GM18505 (cell line): Measurements from ENCODE around the gene ACTR1A.

Experiments used
- ATAC-seq: cut with Tn5 transposase; IDR thresholded peaks from one replicate; pipeline ENCODE4 v1.9.1; 2021; ENCODE audit not compliant: unreplicated experiment
- POLR2A ChIP-seq: IDR thresholded peaks from 4 replicates; pipeline ENCODE4 v1.6.1; 2011; ENCODE audit warnings: borderline replicate concordance; ENCODE audit not compliant: insufficient read depth, insufficient read length; ENCODE audit errors: extremely low read depth

ACTR1A gene

DNA sequence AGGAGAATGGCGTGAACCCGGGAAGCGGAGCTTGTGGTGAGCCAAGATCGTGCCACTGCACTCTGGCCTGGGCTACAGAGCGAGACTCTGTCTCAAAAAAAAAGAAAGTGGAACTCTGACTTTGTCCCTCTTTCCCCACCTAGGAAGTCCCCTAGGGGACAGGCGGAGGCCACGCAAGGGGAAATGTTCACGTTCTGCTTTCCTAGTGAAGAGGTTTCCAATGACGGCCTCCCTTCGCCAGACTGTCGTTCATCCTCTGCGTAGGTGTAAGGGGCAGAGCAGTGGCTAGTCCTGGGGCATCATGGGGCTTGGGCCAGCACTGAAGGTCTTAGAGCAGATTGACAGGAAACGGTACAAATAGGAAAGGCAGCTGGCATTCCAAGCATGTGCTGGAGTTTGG lies 31.8 kb upstream of the ACTR1A start:
- no peak for ATAC-seq
- no peak for TF ChIP-seq POLR2A

DNA sequence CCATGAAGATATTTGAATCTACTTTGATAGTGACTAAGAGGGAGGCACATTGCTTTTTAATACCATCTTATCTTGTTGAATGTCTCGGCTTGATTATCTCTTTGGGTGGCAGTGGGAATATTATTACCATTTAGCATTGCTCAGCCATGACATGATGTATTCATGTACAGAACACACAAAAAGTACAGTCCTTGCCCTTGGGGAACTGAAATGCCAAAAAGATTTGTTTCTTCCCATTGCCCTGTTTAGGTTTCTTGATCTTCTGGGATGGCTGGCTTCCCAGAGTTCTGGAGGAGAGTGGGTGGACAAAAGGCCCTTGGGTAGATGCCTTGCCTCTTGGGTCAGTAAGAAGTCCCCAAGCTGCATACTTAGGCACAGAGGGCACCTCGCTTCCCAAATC lies 25.0 kb upstream of the ACTR1A start:
- no peak for ATAC-seq
- TF ChIP-seq POLR2A, result no peak

DNA sequence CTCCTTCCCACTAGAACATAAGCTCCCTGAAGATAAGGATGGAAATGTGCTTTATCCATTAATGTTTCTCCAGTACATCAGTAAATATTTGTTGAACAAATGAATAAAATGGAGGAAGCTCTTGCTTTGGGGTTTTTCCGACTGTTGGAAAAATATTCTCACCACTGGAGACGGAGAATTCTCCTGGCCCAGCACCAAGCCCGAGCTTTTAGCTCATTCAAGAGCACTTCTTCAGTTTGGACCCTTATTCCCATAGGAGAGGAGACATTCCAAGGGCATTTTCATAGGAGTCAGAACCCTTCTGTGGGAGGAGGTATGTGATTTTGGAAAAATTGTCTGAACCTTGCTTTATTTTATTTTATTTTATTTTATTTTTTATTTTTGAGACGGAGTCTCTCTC lies 22.2 kb upstream of the ACTR1A start:
- ATAC-seq, result no peak
- TF ChIP-seq POLR2A, result no peak

DNA sequence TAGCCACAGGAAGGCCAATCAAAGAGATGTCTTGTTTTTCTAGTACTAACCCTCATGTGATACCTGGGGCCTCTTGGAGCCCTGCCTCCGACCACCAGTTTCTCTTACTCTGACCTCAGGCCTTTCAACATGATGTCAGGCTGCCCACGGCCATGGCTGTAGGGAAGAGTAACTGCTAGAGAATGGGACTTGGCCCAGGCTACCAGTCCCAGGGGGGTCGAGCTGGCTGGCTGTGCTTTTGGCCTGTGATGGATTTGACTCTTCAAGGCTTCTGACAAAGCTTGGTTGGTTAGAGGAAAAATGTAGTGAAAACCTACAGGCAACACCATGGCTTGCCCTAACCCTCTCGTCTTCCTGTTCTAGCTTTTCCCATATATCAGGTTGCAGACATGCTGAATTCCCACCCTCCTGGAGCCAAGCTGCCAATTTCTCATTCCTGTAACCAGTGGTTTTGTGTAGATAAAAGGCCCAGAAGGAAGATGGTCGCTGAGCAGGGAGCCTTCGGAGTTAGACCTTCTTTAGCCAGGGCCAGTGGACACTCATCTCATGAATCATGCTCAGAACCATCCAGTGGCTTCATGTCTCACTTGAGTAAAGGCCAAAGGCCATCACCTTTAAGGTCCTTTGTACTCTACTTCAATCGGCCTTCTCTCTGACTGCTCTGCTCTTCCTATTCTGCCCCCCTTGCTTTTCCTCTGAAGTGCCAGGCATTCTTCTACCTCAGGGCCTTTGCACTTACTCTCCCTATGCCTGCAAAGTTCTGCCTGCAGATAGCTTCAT lies 20.9 kb upstream of the ACTR1A start:
- no peak for ATAC-seq
- no peak for TF ChIP-seq POLR2A

DNA sequence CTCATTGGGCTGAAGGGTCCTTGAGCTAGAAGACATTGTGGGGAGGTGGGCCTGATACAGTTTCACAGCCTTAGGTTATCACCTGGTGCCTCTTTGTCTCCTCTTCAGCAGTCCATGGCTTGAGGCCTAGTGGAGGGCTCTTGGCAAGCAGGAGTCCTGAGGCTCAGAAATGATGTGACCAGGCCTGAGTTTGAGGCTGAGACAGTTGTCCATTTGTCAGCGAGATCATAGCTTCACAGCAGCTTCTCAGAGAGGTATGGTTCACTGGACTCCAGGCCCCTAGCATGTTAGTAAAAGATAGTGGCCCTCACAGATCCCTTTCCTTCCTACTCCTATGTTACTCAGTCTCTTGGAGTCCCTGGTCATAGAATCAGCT lies 20.4 kb upstream of the ACTR1A start:
- no peak for ATAC-seq
- no peak for TF ChIP-seq POLR2A

DNA sequence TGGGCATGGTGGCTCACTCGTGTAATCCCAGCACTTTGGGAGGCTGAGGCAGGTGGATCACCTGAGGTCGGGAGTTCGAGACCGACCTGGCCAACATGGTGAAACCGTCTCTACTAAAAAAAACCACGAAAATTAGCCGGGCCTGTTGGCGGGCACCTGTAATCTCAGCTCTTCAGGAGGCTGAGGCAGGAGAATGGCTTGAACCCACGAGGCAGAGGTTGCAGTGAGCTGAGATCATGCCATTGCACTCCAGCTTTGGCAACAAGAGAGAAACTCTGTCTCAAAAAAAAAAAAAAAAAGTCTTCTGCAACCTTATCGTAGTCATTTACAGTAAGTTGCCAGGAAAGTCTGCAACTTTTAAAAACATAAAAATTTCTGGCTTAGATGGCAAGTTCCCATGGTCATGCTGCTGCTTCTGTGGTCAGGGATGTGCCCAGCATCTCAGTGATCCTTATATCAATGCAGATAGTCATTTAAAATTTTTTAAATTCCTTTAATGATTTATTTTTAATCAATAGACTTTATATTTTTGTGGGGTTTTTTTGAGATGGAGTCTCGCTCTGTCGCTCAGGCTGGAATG lies 16.8 kb upstream of the ACTR1A start:
- no peak for TF ChIP-seq POLR2A
- ATAC-seq, result no peak

DNA sequence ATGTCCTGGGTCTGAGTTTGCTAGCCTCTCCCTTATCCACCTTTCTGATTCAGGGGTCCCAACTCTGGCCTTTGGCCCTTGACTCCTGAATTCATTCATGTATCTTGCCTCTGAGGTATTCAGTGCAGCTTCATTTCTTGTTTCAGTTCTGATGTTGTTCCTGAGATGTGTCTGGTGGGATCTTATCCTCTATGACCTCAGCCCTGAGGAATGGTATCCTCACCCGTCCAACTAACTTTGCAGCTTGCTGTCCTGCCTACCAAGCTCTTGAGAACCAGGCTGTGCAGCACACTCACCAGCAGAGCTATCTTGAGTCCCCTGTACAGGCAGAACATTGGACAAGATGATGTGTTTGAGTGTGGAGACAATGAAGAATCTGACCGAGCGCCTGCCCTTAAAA lies 15.0 kb upstream of the ACTR1A start:
- TF ChIP-seq POLR2A, result no peak
- no peak for ATAC-seq

DNA sequence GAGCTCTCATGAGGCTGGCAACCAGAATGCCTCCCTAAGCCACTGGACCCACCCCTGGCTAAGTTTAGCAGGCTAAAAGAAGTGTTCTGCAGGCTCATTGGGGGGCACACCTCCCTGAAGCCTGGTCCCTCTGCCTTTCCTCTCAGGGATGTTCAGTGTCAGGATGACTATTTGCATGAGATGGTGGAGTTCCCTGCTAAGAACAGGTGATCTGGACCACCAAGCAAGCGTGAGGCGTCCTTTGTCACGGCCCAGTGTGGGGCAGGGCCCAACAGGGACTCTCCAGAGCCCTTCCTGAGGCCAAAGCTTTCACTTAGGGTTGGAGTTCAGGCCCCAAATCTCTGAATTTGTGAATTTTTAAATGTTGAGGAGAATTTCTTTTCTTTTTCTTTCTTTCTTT lies 13.2 kb upstream of the ACTR1A start:
- ATAC-seq, result no peak

DNA sequence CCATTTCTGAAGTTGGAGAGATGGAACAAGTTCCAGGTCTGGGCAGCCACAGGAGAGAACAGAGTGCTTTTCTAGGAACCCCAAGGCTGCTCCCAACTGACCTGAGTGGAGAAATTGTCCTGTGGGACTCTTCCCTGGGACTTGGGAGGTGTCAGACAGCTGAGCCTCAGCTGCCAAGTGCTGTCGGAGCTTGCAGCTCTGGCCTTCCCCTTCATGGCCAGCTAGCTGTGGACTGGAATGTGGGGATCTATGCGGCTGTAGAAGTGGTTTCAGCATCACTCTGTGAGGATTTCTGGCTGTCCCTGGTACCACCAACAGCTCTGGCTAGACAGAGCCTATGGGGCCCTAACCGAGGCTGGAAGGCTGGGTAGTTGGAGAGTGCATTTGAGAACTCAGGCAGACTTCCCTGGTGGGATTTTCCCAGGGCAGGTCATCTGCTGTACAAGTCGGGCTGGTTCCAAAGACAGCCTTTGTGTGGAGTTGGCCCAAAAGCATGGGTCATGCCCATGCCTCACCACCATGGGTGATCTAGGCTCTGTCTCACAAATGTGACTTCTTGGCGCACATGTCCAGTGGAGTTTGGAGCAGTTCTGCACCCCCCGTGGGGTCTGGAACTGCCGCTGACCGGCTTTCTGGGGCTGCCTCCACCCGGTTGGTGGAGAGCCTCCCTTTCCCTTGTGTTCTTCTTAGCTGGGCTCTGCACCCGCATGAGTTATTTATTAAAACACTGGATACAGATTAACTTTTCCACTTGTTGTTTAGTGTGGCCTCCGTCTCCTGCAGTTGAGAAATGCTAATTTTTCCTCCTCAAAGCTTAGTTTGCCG lies 12.2 kb upstream of the ACTR1A start:
- ATAC-seq, result no peak
- TF ChIP-seq POLR2A, result no peak

More for the DNA sequence above, 13.2 kb upstream of the ACTR1A start:
- TF ChIP-seq POLR2A, result no peak

DNA sequence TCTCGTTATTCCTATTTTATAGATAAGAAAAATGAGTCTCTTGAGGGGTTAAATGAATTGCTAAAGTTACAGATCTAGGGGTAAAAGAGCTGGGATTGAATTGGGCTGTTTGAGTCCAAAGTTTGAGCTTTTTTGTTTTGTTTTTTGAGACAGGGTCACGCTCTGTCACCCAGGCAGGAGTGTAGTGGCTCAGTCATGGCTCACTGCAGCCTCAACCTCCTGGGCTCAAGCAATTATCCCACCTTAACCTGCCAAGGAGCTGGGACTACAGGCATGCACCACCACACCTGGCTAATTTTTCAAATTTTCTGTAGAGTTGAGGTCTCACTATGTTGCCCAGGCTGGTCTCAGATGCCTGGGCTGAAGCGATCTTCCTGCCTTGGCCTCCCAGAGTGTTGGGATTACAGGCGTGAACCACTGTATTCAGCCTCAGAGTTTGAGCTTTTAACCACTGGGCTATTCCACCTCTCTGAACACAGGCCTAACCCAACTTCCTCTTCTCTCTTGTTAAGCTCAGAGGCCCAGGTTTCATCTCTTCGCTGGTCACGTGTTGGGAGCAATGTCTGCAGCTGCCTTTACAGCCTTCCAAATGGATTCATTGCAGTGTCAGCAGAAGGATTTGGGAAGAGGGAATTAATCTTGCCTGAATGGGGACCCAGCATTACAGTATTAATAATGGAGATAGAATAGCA lies 9.2 kb upstream of the ACTR1A start:
- ATAC-seq, result peak; percentile 81
- no peak for TF ChIP-seq POLR2A

DNA sequence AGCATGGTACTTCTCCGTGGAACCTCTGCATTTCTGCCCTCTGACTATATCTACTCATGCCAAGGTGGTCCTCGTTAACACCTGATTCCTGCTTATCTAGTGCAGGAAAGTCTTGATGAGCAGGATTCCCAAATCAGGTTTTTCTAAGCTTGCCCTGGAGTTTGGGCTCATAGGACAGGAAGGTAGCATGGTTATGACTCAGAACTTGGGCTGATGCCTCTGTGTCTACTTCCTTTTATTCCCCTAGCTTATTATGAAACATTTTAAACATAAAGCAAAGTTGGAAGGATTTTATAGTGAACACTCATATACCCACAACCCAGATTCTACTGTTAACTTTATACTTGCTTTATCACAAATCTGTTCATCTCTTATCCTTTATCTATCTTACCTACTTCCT lies 6.9 kb upstream of the ACTR1A start:
- no peak for TF ChIP-seq POLR2A
- no peak for ATAC-seq

DNA sequence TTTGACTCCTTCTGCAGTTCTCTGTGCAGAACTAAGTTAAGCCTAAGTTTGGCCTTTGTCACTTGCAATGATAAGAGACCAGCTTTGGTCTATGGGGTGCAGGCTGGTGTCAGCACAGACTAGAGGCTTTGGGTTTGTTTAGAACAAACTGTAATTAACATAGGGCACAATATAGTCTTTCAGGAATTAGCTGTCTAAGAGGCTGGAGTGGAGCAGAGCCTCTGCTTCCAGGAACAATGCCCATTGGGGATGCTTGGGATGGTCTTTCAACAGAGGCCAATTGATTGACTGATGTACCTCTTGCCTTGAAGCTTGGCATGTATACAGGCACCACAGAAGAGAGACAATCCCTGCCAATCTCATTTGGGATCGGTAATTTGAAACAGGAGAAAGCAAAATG lies 6.0 kb upstream of the ACTR1A start:
- TF ChIP-seq POLR2A, result no peak
- no peak for ATAC-seq

DNA sequence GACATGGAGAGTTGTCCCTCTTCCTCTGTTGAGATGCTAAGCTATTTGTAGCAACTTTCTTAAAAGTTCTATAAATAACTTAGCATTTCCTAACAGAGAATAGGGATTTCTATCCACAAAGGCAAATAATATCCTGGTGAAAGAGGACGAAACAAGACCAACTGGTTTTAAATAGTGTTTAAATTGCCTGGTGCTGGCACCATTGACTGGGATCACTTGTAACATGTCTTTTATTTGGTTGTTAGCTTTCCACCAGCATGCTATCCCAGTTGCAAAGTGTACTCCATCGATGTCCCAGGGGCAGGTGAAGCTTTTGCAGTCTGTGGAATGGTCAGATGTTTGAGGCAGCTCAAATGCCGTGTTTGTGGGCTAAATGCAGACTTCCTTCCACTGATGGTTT lies 5.0 kb upstream of the ACTR1A start:
- ATAC-seq, result no peak
- no peak for TF ChIP-seq POLR2A
